CD14-positive monocyte (primary cell): ENCODE data around the gene FRY. TPM values are rescaled to one million over a fixed set of nuclear protein-coding genes. Genes with fewer than 3 reads are reported as not detected.

Source experiments
- DNase-seq, 3 donors: peaks; one replicate each; pipeline ENCODE4 v3.0.0-alpha.2; 2011 to 2022
- H2AFZ ChIP-seq: 2 replicates; pipeline ENCODE4 v1.6.0; 2012; ENCODE audit warnings: mild to moderate bottlenecking, low read depth, low read length, inconsistent platforms; ENCODE audit not compliant: insufficient read depth, poor library complexity, severe bottlenecking
- H3K27ac ChIP-seq, 2 donors: 1 replicate in 1 of 2; 2 replicates in 1 of 2; pipeline ENCODE4 v1.5.1; 2012 to 2013; ENCODE audit warnings: low read length in 2 of 2, control low read depth in 1 of 2, inconsistent platforms in 1 of 2, low read depth in 1 of 2, mild to moderate bottlenecking in 1 of 2
- H3K27me3 ChIP-seq, 2 donors: one replicate each; pipeline versions ENCODE4 v1.6.0 to v1.6.1; 2011 to 2013; ENCODE audit warnings: low read length in 2 of 2; ENCODE audit not compliant: control insufficient read depth in 2 of 2, insufficient read depth in 2 of 2
- H3K36me3 ChIP-seq, 2 donors: replicated peaks in 1 of 2; 1 replicate in 1 of 2; 2 replicates in 1 of 2; pipeline versions ENCODE4 v1.5.1 to v1.6.1; 2012 to 2013; ENCODE audit warnings: low read length in 2 of 2, control low read depth in 1 of 2, inconsistent platforms in 1 of 2, mild to moderate bottlenecking in 1 of 2; ENCODE audit not compliant: insufficient read depth in 2 of 2, control insufficient read depth in 1 of 2
- H3K4me1 ChIP-seq, 2 donors: 1 replicate in 1 of 2; 2 replicates in 1 of 2; pipeline versions ENCODE4 v1.5.1 to v1.6.1; 2012 to 2013; ENCODE audit warnings: low read length in 2 of 2, control low read depth in 1 of 2, inconsistent platforms in 1 of 2, mild to moderate bottlenecking in 1 of 2, moderate library complexity in 1 of 2; ENCODE audit not compliant: insufficient read depth in 2 of 2, control insufficient read depth in 1 of 2
- H3K4me2 ChIP-seq: replicated peaks from 2 replicates; pipeline ENCODE3; 2012; ENCODE audit warnings: low read length, moderate library complexity, mild to moderate bottlenecking; ENCODE audit not compliant: poor library complexity, severe bottlenecking; ENCODE audit errors: extremely low read depth
- H3K4me3 ChIP-seq, 3 experiments: fragments of 200-600 bp in 1 of 3; sonication (generic) in 1 of 3; replicated peaks in 1 of 3; 1 replicate in 2 of 3; 2 replicates in 1 of 3; pipeline ENCODE4 v1.5.1; 2011 to 2013; ENCODE audit warnings: low read length in 3 of 3, mild to moderate bottlenecking in 3 of 3, control low read depth in 2 of 3, low read depth in 2 of 3, inconsistent platforms in 1 of 3, moderate library complexity in 1 of 3
- H3K79me2 ChIP-seq: 2 replicates; pipeline ENCODE4 v1.6.0; 2012; ENCODE audit warnings: mild to moderate bottlenecking, control low read depth, inconsistent platforms, low read length, moderate library complexity; ENCODE audit not compliant: insufficient read depth
- H3K9ac ChIP-seq: 2 replicates; pipeline ENCODE4 v1.6.0; 2017; ENCODE audit warnings: low read length, mild to moderate bottlenecking; ENCODE audit not compliant: insufficient read depth, poor library complexity, severe bottlenecking
- H3K9me3 ChIP-seq, 2 donors: replicated peaks in 1 of 2; 1 replicate in 1 of 2; 2 replicates in 1 of 2; pipeline versions ENCODE4 v1.5.1 to v1.6.1; 2012 to 2013; ENCODE audit warnings: low read length in 2 of 2, control low read depth in 1 of 2; ENCODE audit not compliant: control insufficient read depth in 1 of 2, insufficient read depth in 1 of 2
- H4K20me1 ChIP-seq: 2 replicates; pipeline ENCODE4 v1.6.0; 2012; ENCODE audit warnings: mild to moderate bottlenecking, low read length, control low read depth, moderate library complexity; ENCODE audit not compliant: insufficient read depth
- H3K27ac Mint-ChIP-seq, 7 donors: one replicate each; pipeline ENCODE4 v1.8.0; 2020; ENCODE audit warnings: mild to moderate bottlenecking in 7 of 7, mixed read lengths in 7 of 7, moderate library complexity in 6 of 7, inconsistent platforms in 2 of 7
- H3K27me3 Mint-ChIP-seq, 3 donors: one replicate each; pipeline ENCODE4 v1.8.0; 2021 to 2022; ENCODE audit warnings: low read depth in 3 of 3, mild to moderate bottlenecking in 3 of 3, mixed read lengths in 3 of 3, moderate library complexity in 3 of 3, inconsistent platforms in 1 of 3
- H3K36me3 Mint-ChIP-seq, 2 donors: one replicate each; pipeline ENCODE4 v1.8.0; 2020; ENCODE audit warnings: mixed read lengths in 2 of 2, inconsistent platforms in 1 of 2, mild to moderate bottlenecking in 1 of 2
- H3K4me1 Mint-ChIP-seq: one replicate; pipeline ENCODE4 v1.8.0; 2020; ENCODE audit warnings: mild to moderate bottlenecking, mixed read lengths
- H3K4me3 Mint-ChIP-seq, 2 donors: one replicate each; pipeline ENCODE4 v1.8.0; 2020; ENCODE audit warnings: mild to moderate bottlenecking in 2 of 2, mixed read lengths in 2 of 2, moderate library complexity in 1 of 2
- H3K9me3 Mint-ChIP-seq, 7 donors: one replicate each; pipeline ENCODE4 v1.8.0; 2020 to 2022; ENCODE audit warnings: mixed read lengths in 7 of 7, mild to moderate bottlenecking in 6 of 7, moderate library complexity in 6 of 7, inconsistent platforms in 2 of 7
- CTCF ChIP-seq: fragments of 200-600 bp; IDR thresholded peaks from one replicate; pipeline ENCODE4 v1.8.0; 2022; ENCODE audit warnings: antibody characterized with exemption, mild to moderate bottlenecking
- WGBS: methylation state at CpG from one replicate; pipeline ENCODE4 v1.1.5; 2013; ENCODE audit warnings: missing lambda C conversion rate; ENCODE audit not compliant: insufficient coverage; 5-methylcytosine and 5-hydroxymethylcytosine counted together
- intact Hi-C, 2 donors: fragments of 100-400 bp; cut with micrococcal nuclease; formaldehyde crosslinking; loops; one replicate each; pipeline versions ENCODE4 v1.15.0 to v1.15.1; 2023
- polyA plus RNA-seq, 3 donors: library from polyadenylated mRNA; depleted of rRNA in 1 of 3; unstranded in 2 of 3; stranded (reverse) in 1 of 3; fragments of 300-500 nt in 2 of 3; fragments of >200 nt in 1 of 3; fragmentation: Illumina TruSeq in 2 of 3; gene quantifications; 1 replicate in 2 of 3; 2 replicates in 1 of 3; pipeline ENCODE4 v1.2.3, GENCODE V29; 2012 to 2021

Gene FRY
- polyA plus RNA-seq, 3 donors, result 3.9 to 31.8 (median 5.0) TPM

GRCh38 chr13:32254416-32254815, 222.8 kb downstream of the FRY start:
- H3K27ac ChIP-seq, result no peak overlapping the region
- Mint-ChIP-seq H3K4me1 (no peaks in the 10 kb centered on the region), H3K36me3 (peaks cover 82 to 90% of the 10 kb centered on the region in 2 donors), H3K4me3 (no peak overlapping the region), H3K27me3 (peaks cover 0 to 2% (median 0%) of the 10 kb centered on the region in 3 donors), H3K9me3 (no peaks in the 10 kb centered on the region), H3K27ac (peak overlapping the region in 1 of 7 donors; percentile 8)
- no peak for DNase-seq
- no peak overlapping the region for H2AFZ ChIP-seq
- H3K4me3 ChIP-seq, result no peak overlapping the region
- intact Hi-C loops, result no loop called here
- no peak overlapping the region for H3K9ac ChIP-seq
- H4K20me1 ChIP-seq, result no peaks in the 10 kb centered on the region
- no peaks in the 10 kb centered on the region for H3K4me1 ChIP-seq
- no peak overlapping the region for H3K4me2 ChIP-seq
- no CpG with 5 or more reads among the region's 3 CpGs for WGBS
- no peaks in the 10 kb centered on the region for H3K27me3 ChIP-seq
- H3K79me2 ChIP-seq, result no peaks in the 10 kb centered on the region
- H3K36me3 ChIP-seq, result peaks cover 96 to 100% of the 10 kb centered on the region in 2 donors
- no peak for TF ChIP-seq CTCF
- no peaks in the 10 kb centered on the region for H3K9me3 ChIP-seq

DNA sequence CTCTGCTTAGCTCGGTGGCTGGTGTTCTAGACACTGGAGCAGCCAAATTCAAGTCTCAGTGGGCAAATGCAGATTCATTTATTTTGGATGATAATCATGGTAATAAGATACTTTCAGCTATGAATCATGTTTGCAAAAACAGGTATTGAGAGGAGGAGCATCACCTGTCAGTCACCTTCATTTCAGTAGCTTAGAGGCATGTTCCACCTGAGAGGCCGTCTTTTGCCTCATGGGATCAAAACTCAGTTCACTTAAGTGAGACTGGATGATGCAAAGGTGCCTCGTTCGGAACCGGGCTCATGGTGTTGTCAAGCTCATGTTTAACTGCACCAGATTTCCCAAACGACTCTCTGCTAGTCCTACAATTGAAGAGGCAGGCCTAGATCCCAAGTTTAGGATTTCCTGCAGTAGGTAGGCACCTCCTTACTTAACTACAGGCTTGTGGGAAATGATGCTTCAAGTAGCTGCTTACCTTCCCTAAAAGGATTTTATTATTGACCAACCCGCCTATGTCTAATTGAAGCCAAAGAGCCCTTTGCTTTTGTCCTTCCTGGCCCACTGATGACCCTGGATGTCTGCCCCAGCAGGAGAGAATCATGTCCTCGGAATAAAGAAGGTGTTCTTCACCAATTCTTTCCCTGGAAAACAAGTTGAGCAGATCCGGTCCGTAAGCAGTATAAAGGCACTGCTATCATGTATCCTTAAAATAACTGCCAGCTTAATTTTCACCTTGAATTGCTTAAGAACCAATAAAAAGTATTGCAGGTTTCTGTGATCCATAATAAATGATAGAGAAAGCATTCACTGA, 223.5 kb downstream of the FRY start:
- Histone ChIP-seq H3K27me3 (no peaks in the 10 kb centered on the region), H3K27ac (no peak overlapping the region), H2AFZ (no peak overlapping the region), H3K4me3 (no peak overlapping the region), H3K4me2 (no peak overlapping the region), H3K9ac (no peak overlapping the region), H3K4me1 (no peaks in the 10 kb centered on the region), H3K9me3 (no peaks in the 10 kb centered on the region), H3K79me2 (no peaks in the 10 kb centered on the region), H4K20me1 (no peaks in the 10 kb centered on the region), H3K36me3 (peaks cover 96 to 100% of the 10 kb centered on the region in 2 donors)
- H3K4me1 Mint-ChIP-seq, result no peaks in the 10 kb centered on the region
- DNase-seq, result no peak
- 100% methylated on average over 7 of the region's 10 CpGs for WGBS
- peaks cover 0 to 2% (median 0%) of the 10 kb centered on the region in 3 donors for H3K27me3 Mint-ChIP-seq
- no peaks in the 10 kb centered on the region for H3K9me3 Mint-ChIP-seq
- intact Hi-C loops, result no loop called here
- no peak overlapping the region for H3K4me3 Mint-ChIP-seq
- H3K27ac Mint-ChIP-seq, result peak overlapping the region in 1 of 7 donors; percentile 35
- H3K36me3 Mint-ChIP-seq, result peaks cover 81 to 90% of the 10 kb centered on the region in 2 donors
- TF ChIP-seq CTCF, result no peak
